Astrocyte of the cerebellum (primary cell): ENCODE measurements around the gene OBSCN.
"Not testable (repeated sequence)": the region's sequence is repeated elsewhere in the genome, so short reads cannot be mapped to it uniquely, and the experiment has no call there.

ENCODE experiments used
- DNase-seq: peaks from one replicate; pipeline ENCODE4 v3.0.0-alpha.2; 2011; ENCODE audit warnings: low read depth
- H3K4me3 ChIP-seq: 2 replicates; pipeline ENCODE4 v1.5.1; 2011; ENCODE audit warnings: mild to moderate bottlenecking, low read depth, low read length, moderate library complexity
- in situ Hi-C: cut with HindIII; loops from 2 replicates; pipeline ENCODE4 v1.10.0; 2017; ENCODE audit warnings: low sequenced_read_pairs
- TF ChIP-seq, protein P1 (sequence below): IDR thresholded peaks from 2 replicates; pipeline ENCODE4 v1.5.1; 2012; ENCODE audit warnings: low read length, low read depth, moderate library complexity, mild to moderate bottlenecking; ENCODE audit errors: missing control alignments

OBSCN gene

DNA sequence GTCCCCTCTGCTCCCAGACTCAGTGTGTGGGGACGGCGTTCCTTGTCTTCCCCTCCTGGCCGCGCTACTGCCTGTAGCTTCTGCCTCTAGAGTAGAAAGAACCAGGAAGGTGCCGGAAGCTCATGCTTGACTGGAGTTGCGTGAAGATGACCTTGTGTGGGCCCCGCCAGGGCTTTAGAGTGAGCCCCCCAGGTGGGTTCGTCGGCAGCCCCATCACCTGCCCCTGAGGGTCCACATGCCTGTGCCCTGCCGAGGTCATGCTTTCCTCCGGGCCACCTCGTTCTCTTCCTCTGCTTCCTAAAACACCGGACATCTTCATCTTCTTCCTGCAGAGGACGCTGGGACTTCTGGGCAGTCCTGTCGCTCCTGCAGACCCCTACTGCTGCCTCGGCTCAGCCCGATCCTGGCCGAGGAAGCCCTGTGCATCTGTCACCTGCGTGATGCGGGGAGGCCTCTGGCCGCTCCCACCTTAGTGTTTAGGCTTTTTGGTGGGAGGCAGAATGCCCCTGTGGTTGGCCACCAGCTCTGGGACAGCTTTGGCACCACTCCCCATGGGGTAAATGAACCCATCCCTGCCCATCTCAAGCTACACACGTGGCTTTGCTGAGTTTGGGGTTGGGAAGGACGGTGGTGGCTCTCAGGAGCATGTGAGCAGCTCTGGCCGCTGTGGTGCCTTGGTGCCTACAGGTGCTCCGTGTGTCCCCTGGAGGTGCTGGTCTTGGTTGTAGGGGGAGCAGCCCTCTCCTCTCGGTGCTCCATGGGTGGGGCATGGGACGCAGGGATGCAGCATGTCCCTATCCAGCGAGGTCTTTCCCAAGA lies 12.3 kb downstream of the OBSCN start:
- no peak for DNase-seq
- no peak overlapping the region for H3K4me3 ChIP-seq
- TF ChIP-seq, protein P1, sequence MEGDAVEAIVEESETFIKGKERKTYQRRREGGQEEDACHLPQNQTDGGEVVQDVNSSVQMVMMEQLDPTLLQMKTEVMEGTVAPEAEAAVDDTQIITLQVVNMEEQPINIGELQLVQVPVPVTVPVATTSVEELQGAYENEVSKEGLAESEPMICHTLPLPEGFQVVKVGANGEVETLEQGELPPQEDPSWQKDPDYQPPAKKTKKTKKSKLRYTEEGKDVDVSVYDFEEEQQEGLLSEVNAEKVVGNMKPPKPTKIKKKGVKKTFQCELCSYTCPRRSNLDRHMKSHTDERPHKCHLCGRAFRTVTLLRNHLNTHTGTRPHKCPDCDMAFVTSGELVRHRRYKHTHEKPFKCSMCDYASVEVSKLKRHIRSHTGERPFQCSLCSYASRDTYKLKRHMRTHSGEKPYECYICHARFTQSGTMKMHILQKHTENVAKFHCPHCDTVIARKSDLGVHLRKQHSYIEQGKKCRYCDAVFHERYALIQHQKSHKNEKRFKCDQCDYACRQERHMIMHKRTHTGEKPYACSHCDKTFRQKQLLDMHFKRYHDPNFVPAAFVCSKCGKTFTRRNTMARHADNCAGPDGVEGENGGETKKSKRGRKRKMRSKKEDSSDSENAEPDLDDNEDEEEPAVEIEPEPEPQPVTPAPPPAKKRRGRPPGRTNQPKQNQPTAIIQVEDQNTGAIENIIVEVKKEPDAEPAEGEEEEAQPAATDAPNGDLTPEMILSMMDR: no peak
- in situ Hi-C loops: no loop called here

DNA sequence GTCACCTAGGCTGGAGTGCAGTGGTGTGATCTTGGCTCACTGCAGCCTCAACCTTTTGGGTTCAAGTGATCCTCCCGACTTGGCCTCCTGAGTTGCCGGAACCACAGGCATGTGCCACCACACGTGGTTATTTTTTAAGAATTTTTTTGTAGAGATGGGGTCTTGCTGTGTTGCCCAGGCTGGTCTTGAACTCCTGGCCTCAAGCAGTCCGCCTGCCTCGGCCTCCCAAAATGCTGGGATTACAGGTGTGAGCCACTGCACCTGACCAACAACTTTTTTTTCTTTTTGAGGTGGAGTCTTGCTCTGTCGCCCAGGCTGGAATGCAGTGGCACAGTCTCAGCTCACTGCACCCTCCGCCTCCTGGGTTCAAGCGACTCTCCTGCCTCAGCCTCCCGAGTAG lies 13.3 kb downstream of the OBSCN start:
- in situ Hi-C loops, H3K4me3 ChIP-seq: not testable (repeated sequence)

DNA sequence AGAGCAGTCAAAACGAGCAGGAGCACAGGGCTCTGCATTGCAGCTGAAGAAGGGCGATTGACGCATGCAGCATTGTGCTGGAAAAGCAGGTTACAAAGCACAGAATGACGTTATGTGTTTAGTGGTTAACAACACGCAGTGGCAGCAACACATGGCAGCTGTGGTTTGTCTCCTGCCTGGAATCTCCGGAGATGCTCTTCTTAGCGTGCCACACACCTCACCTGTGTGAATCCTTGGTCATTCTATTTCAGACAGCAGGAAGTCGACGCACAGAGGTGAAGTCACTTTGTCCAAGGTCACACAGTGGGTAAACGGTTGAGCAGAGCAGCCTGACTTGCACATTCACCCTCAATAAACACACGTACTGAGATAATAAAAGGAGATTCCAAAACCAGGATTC lies 14.7 kb downstream of the OBSCN start:
- TF ChIP-seq, protein P1: no peak
- in situ Hi-C loops: no loop called here
- DNase-seq: no peak
- H3K4me3 ChIP-seq: no peak overlapping the region

More for the DNA sequence above, 13.3 kb downstream of the OBSCN start:
- DNase-seq: not testable (repeated sequence)

GRCh38 chr1:228224198-228225164 lies 16.6 kb downstream of the OBSCN start:
- in situ Hi-C loops: no loop called here
- H3K4me3 ChIP-seq: no peak overlapping the region
- TF ChIP-seq, protein P1: no peak
- no peak for DNase-seq

GRCh38 chr1:228225165-228225710 lies 17.4 kb downstream of the OBSCN start:
- in situ Hi-C loops: no loop called here
- TF ChIP-seq, protein P1: no peak
- no peak for DNase-seq

GRCh38 chr1:228225740-228226139 lies 17.9 kb downstream of the OBSCN start:
- H3K4me3 ChIP-seq: no peak overlapping the region
- no peak for DNase-seq
- TF ChIP-seq, protein P1: no peak
- in situ Hi-C loops: no loop called here

More at GRCh38 chr1:228225165-228225710, 17.4 kb downstream of the OBSCN start:
- H3K4me3 ChIP-seq: no peak overlapping the region
